A549 (cell line): Measurements from ENCODE around the gene STAMBPL1.

ENCODE experiments used
- BCL3 ChIP-seq: fragments of >200 bp; sonication (Bioruptor Twin); formaldehyde crosslinking; IDR thresholded peaks from 3 replicates; pipeline ENCODE4 v1.6.1; 2016
- CTCF ChIP-seq: fragments of >200 bp; sonication (Bioruptor Twin); formaldehyde crosslinking; IDR thresholded peaks from 3 replicates; pipeline ENCODE4 v1.5.1; 2016
- EP300 ChIP-seq, 2 experiments: fragments of >200 bp; sonication (Bioruptor Twin); formaldehyde crosslinking; IDR thresholded peaks; 2 replicates in 1 of 2; 3 replicates in 1 of 2; pipeline ENCODE4 v1.6.1; 2016 to 2017
- MYC ChIP-seq: IDR thresholded peaks from 2 replicates; pipeline ENCODE4 v1.6.1; 2012; ENCODE audit warnings: mild to moderate bottlenecking, inconsistent platforms, low read length, improper control_type of control experiment, borderline replicate concordance
- PHF8 ChIP-seq: fragments of 200-600 bp; sonication (generic); IDR thresholded peaks from 2 replicates; pipeline ENCODE4 v1.6.1; 2016; ENCODE audit warnings: low read depth, mild to moderate bottlenecking, antibody characterized with exemption, moderate library complexity, borderline replicate concordance
- RFX5 ChIP-seq: fragments of 450-650 bp; IDR thresholded peaks from 2 replicates; pipeline ENCODE4 v1.7.1; 2014; ENCODE audit warnings: antibody characterized with exemption, mild to moderate bottlenecking, moderate library complexity
- SMC3 ChIP-seq: fragments of >200 bp; sonication (Bioruptor Twin); formaldehyde crosslinking; IDR thresholded peaks from 3 replicates; pipeline ENCODE4 v1.6.1; 2018; ENCODE audit warnings: inconsistent platforms
- USF2 ChIP-seq: fragments of 450-650 bp; IDR thresholded peaks from 2 replicates; pipeline ENCODE4 v1.6.1; 2014; ENCODE audit warnings: antibody characterized with exemption

- no peak for TF ChIP-seq CTCF
- no peak for TF ChIP-seq MYC
- TF ChIP-seq USF2 = no peak
- TF ChIP-seq PHF8 = no peak
- no peak for TF ChIP-seq EP300 (IDR thresholded peaks at IDR 0.05)
- no peak for TF ChIP-seq RFX5
- TF ChIP-seq SMC3 = no peak
- no peak for TF ChIP-seq BCL3
These were observed 2.0 kb downstream of the STAMBPL1 start for GRCh38 chr10:88881922-88882645.
